B cell (primary cell): ENCODE data around the gene CCDC192.

ENCODE experiments used
- EZH2 ChIP-seq: IDR thresholded peaks from 2 replicates; pipeline ENCODE4 v1.6.1; 2012; ENCODE audit warnings: borderline replicate concordance, low read depth, mild to moderate bottlenecking, moderate library complexity, low read length; ENCODE audit not compliant: insufficient read depth, poor library complexity, severe bottlenecking
- TF ChIP-seq, protein P1 (sequence below): fragments of 200-600 bp; IDR thresholded peaks from one replicate; pipeline ENCODE4 v1.8.0; 2022; ENCODE audit warnings: antibody characterized with exemption, mild to moderate bottlenecking

DNA sequence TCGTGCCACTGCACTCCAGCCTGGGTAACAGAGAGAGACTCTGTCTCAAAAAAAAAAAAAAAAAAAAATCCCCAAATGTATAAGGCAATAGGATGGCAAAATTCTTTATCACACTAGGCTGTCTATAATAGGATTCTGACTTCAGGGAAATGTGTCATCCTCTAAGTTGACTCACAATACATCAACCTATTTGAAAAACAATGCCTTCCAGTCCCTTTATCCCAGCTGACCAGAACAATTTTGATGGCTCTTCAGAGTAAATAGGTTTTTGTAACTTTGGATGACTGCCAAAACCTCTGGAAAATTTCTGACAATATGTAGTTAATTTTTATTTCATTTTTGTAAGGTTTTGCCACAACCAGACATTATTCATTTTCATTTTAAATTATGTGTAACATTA, 184.1 kb downstream of the CCDC192 start:
- TF ChIP-seq, protein P1, sequence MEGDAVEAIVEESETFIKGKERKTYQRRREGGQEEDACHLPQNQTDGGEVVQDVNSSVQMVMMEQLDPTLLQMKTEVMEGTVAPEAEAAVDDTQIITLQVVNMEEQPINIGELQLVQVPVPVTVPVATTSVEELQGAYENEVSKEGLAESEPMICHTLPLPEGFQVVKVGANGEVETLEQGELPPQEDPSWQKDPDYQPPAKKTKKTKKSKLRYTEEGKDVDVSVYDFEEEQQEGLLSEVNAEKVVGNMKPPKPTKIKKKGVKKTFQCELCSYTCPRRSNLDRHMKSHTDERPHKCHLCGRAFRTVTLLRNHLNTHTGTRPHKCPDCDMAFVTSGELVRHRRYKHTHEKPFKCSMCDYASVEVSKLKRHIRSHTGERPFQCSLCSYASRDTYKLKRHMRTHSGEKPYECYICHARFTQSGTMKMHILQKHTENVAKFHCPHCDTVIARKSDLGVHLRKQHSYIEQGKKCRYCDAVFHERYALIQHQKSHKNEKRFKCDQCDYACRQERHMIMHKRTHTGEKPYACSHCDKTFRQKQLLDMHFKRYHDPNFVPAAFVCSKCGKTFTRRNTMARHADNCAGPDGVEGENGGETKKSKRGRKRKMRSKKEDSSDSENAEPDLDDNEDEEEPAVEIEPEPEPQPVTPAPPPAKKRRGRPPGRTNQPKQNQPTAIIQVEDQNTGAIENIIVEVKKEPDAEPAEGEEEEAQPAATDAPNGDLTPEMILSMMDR, result no peak
- no peak for TF ChIP-seq EZH2
